ENCODE measurements around the gene PDLIM7. TPM values are rescaled to one million over a fixed set of nuclear protein-coding genes. Genes with fewer than 3 reads are reported as not detected.

PDLIM7 gene
- total RNA-seq, 2 donors from 2014 or later: 15.5 to 39.1 TPM

GRCh38 chr5:177474846-177475562, 22.4 kb downstream of the PDLIM7 start:
- peaks cover 44 to 45% of the 10 kb centered on the region in 2 donors for H3K4me1 Mint-ChIP-seq (ENCODE audit: low read depth in 2 of 2)
- H3K27me3 Mint-ChIP-seq: peaks cover 7 to 8% of the 10 kb centered on the region in 2 donors
- no peaks in the 10 kb centered on the region for H3K9me3 Mint-ChIP-seq
- no peak for DNase-seq (ENCODE audit: low spot score)
- no peak for ATAC-seq
- no peaks in the 10 kb centered on the region for H3K36me3 Mint-ChIP-seq
- H3K27ac Mint-ChIP-seq: no peak overlapping the region
- H3K4me3 Mint-ChIP-seq: peak overlapping the region; percentile 80

- Mint-ChIP-seq H3K4me1 (ENCODE audit: low read depth in 2 of 2) (peaks cover 36 to 40% of the 10 kb centered on the region in 2 donors), H3K4me3 (peak overlapping the region; percentile 80), H3K9me3 (no peaks in the 10 kb centered on the region), H3K36me3 (no peaks in the 10 kb centered on the region), H3K27me3 (peaks cover 7 to 8% of the 10 kb centered on the region in 2 donors), H3K27ac (peak overlapping the region in 1 of 2 donors; percentile 64)
- ATAC-seq (no peak), DNase-seq (ENCODE audit: low spot score) (no peak)
These were observed 23.4 kb downstream of the PDLIM7 start for GRCh38 chr5:177474002-177474476.

GRCh38 chr5:177473443-177474001, 23.9 kb downstream of the PDLIM7 start, which contains the start of gene DBN1:
TSS of gene DBN1 (minus strand) at chr5:177473634. CDS start at chr5:177473521, 113 bp downstream.
- ATAC-seq: peak; percentile 31 to 38
- DNase-seq (ENCODE audit: low spot score): no peak
- Mint-ChIP-seq H3K36me3 (no peaks in the 10 kb centered on the region), H3K9me3 (no peaks in the 10 kb centered on the region), H3K27ac (peak within 1 kb of the TSS in 1 of 2 donors; percentile 64), H3K27me3 (peaks cover 7 to 8% of the 10 kb centered on the region in 2 donors), H3K4me3 (peak within 1 kb of the TSS; percentile 80), H3K4me1 (ENCODE audit: low read depth in 2 of 2) (peaks cover 30 to 40% of the 10 kb centered on the region in 2 donors)

GRCh38 chr5:177472460-177473442, 24.7 kb downstream of the PDLIM7 start:
- ATAC-seq (peak; percentile 57 to 61), DNase-seq (ENCODE audit: low spot score) (no peak)
- peak overlapping the region in 1 of 2 donors; percentile 43 for H3K27ac Mint-ChIP-seq
- peaks cover 29 to 42% of the 10 kb centered on the region in 2 donors for H3K4me1 Mint-ChIP-seq (ENCODE audit: low read depth in 2 of 2)
- no peaks in the 10 kb centered on the region for H3K9me3 Mint-ChIP-seq
- no peaks in the 10 kb centered on the region for H3K36me3 Mint-ChIP-seq
- H3K27me3 Mint-ChIP-seq: peaks cover 7 to 8% of the 10 kb centered on the region in 2 donors
- H3K4me3 Mint-ChIP-seq: peak overlapping the region; percentile 25

GRCh38 chr5:177471610-177472356, 25.6 kb downstream of the PDLIM7 start:
- peak; percentile 72 to 75 for ATAC-seq
- no peak for DNase-seq (ENCODE audit: low spot score)
- H3K27ac Mint-ChIP-seq: peak overlapping the region in 1 of 2 donors; percentile 43
- H3K4me1 Mint-ChIP-seq (ENCODE audit: low read depth in 2 of 2): peaks cover 29 to 42% of the 10 kb centered on the region in 2 donors
- peaks cover 7 to 8% of the 10 kb centered on the region in 2 donors for H3K27me3 Mint-ChIP-seq
- H3K9me3 Mint-ChIP-seq: no peaks in the 10 kb centered on the region
- peak overlapping the region; percentile 34 for H3K4me3 Mint-ChIP-seq
- no peaks in the 10 kb centered on the region for H3K36me3 Mint-ChIP-seq

GRCh38 chr5:177470759-177471536, 26.5 kb downstream of the PDLIM7 start:
- peaks cover 7 to 8% of the 10 kb centered on the region in 2 donors for H3K27me3 Mint-ChIP-seq
- H3K27ac Mint-ChIP-seq: peak overlapping the region in 1 of 2 donors; percentile 50
- no peaks in the 10 kb centered on the region for H3K36me3 Mint-ChIP-seq
- no peak for DNase-seq (ENCODE audit: low spot score)
- no peaks in the 10 kb centered on the region for H3K9me3 Mint-ChIP-seq
- H3K4me3 Mint-ChIP-seq: peak overlapping the region; percentile 34
- ATAC-seq: peak in 1 of 2 donors; percentile 32
- peaks cover 23 to 38% of the 10 kb centered on the region in 2 donors for H3K4me1 Mint-ChIP-seq (ENCODE audit: low read depth in 2 of 2)

GRCh38 chr5:177469750-177470525, 27.5 kb downstream of the PDLIM7 start:
- Mint-ChIP-seq H3K27ac (peak overlapping the region in 1 of 2 donors; percentile 50), H3K27me3 (peaks cover 5 to 8% of the 10 kb centered on the region in 2 donors), H3K9me3 (no peaks in the 10 kb centered on the region), H3K36me3 (no peaks in the 10 kb centered on the region), H3K4me3 (no peak overlapping the region), H3K4me1 (ENCODE audit: low read depth in 2 of 2) (peaks cover 17 to 34% of the 10 kb centered on the region in 2 donors)
- DNase-seq (ENCODE audit: low spot score) (no peak), ATAC-seq (no peak)

GRCh38 chr5:177468685-177469628, 28.4 kb downstream of the PDLIM7 start:
- Mint-ChIP-seq H3K36me3 (no peaks in the 10 kb centered on the region), H3K27ac (no peak overlapping the region), H3K4me3 (no peak overlapping the region), H3K27me3 (peaks cover under 1 to 3% of the 10 kb centered on the region in 2 donors), H3K9me3 (no peaks in the 10 kb centered on the region), H3K4me1 (ENCODE audit: low read depth in 2 of 2) (peaks cover 8 to 27% of the 10 kb centered on the region in 2 donors)
- no peak for DNase-seq (ENCODE audit: low spot score)
- no peak for ATAC-seq

GRCh38 chr5:177468329-177468684, 29.1 kb downstream of the PDLIM7 start:
- Mint-ChIP-seq H3K9me3 (no peaks in the 10 kb centered on the region), H3K4me1 (ENCODE audit: low read depth in 2 of 2) (peaks cover 6 to 25% of the 10 kb centered on the region in 2 donors), H3K4me3 (no peak overlapping the region), H3K36me3 (no peaks in the 10 kb centered on the region), H3K27me3 (no peaks in the 10 kb centered on the region), H3K27ac (no peak overlapping the region)
- ATAC-seq (no peak), DNase-seq (ENCODE audit: low spot score) (no peak)

- no peaks in the 10 kb centered on the region for H3K27me3 Mint-ChIP-seq
These were observed 30.0 kb downstream of the PDLIM7 start for GRCh38 chr5:177467436-177467835.

GRCh38 chr5:177466861-177467260, 30.5 kb downstream of the PDLIM7 start:
- DNase-seq (ENCODE audit: low spot score) (no peak), ATAC-seq (no peak)
- H3K36me3 Mint-ChIP-seq: no peaks in the 10 kb centered on the region
- peaks cover 11 to 22% of the 10 kb centered on the region in 2 donors for H3K4me1 Mint-ChIP-seq (ENCODE audit: low read depth in 2 of 2)
- H3K9me3 Mint-ChIP-seq: no peaks in the 10 kb centered on the region
- no peak overlapping the region for H3K27ac Mint-ChIP-seq
- H3K27me3 Mint-ChIP-seq: no peaks in the 10 kb centered on the region
- no peak overlapping the region for H3K4me3 Mint-ChIP-seq

More at GRCh38 chr5:177467436-177467835, 30.0 kb downstream of the PDLIM7 start:
- no peak for DNase-seq (ENCODE audit: low spot score)
- no peak for ATAC-seq
- no peak overlapping the region for H3K4me3 Mint-ChIP-seq
- H3K27ac Mint-ChIP-seq: no peak overlapping the region
- H3K36me3 Mint-ChIP-seq: no peaks in the 10 kb centered on the region
- H3K9me3 Mint-ChIP-seq: no peaks in the 10 kb centered on the region
- H3K4me1 Mint-ChIP-seq (ENCODE audit: low read depth in 2 of 2): peaks cover 11 to 25% of the 10 kb centered on the region in 2 donors

Measured in natural killer cell treated with Interleukin-12 subunit alpha and Interleukin-12 subunit beta and Interleukin-15 and Interleukin-18, amount 100 ng/mL, for 72 hours (primary cell).